ENCODE data around the gene DAB2IP.

The DAB2IP gene

DNA sequence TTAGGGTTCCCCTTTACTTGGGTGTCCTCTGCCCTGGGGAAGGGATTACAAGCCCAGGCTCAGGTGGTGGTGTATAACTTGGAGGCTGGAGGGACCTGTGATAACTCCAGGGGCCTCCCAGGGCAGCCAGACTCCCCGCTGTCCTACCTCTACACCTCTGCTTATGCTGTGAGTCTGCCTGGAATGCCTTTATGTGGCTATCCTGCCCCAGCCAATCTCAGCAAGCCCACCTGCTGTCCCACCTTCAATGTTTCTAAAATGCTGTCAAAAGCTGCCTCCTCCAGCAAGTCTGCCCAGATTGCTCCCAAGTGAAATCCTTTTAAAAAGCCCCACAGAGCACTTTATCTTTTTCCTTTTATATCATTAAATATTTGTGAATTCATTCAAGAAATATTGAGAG lies 39.3 kb downstream of the DAB2IP start:
- no peak overlapping the region for H3K4me3 ChIP-seq (ENCODE audit: low read depth in 1 of 2, low read length in 2 of 2)
- no peak for TF ChIP-seq EZH2 (IDR thresholded peaks at IDR 0.05; ENCODE audit: borderline replicate concordance, low read depth, low read length, severe bottlenecking)
- TF ChIP-seq, protein P1, sequence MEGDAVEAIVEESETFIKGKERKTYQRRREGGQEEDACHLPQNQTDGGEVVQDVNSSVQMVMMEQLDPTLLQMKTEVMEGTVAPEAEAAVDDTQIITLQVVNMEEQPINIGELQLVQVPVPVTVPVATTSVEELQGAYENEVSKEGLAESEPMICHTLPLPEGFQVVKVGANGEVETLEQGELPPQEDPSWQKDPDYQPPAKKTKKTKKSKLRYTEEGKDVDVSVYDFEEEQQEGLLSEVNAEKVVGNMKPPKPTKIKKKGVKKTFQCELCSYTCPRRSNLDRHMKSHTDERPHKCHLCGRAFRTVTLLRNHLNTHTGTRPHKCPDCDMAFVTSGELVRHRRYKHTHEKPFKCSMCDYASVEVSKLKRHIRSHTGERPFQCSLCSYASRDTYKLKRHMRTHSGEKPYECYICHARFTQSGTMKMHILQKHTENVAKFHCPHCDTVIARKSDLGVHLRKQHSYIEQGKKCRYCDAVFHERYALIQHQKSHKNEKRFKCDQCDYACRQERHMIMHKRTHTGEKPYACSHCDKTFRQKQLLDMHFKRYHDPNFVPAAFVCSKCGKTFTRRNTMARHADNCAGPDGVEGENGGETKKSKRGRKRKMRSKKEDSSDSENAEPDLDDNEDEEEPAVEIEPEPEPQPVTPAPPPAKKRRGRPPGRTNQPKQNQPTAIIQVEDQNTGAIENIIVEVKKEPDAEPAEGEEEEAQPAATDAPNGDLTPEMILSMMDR (IDR thresholded peaks at IDR 0.05; ENCODE audit: borderline replicate concordance, extremely low read depth, low read length, poor library complexity, severe bottlenecking): no peak
- DNase-seq (no peak), ATAC-seq (ENCODE audit: insufficient read depth, low read depth) (no peak)
- H3K9me3 ChIP-seq (ENCODE audit: insufficient read depth, low read length, severe bottlenecking): no peaks in the 10 kb centered on the region
- H3K36me3 ChIP-seq (ENCODE audit: insufficient read depth, low read length): no peaks in the 10 kb centered on the region
- no peak overlapping the region for H3K9ac ChIP-seq (ENCODE audit: low read depth, low read length)
- no peak overlapping the region for H3K27ac ChIP-seq (ENCODE audit: low read length)
- no peaks in the 10 kb centered on the region for H3K4me1 ChIP-seq (ENCODE audit: insufficient read depth, low read length)
- H3K27me3 ChIP-seq (ENCODE audit: insufficient read depth, low read length, poor library complexity): no peaks in the 10 kb centered on the region
- no peaks in the 10 kb centered on the region for H3K79me2 ChIP-seq (ENCODE audit: insufficient read depth, low read length)
- no peaks in the 10 kb centered on the region for H4K20me1 ChIP-seq (ENCODE audit: insufficient read depth, low read length)
- no peak overlapping the region for H3K4me2 ChIP-seq (ENCODE audit: insufficient read depth, low read length)
- no peak overlapping the region for H2AFZ ChIP-seq (ENCODE audit: low read depth, low read length)

DNA sequence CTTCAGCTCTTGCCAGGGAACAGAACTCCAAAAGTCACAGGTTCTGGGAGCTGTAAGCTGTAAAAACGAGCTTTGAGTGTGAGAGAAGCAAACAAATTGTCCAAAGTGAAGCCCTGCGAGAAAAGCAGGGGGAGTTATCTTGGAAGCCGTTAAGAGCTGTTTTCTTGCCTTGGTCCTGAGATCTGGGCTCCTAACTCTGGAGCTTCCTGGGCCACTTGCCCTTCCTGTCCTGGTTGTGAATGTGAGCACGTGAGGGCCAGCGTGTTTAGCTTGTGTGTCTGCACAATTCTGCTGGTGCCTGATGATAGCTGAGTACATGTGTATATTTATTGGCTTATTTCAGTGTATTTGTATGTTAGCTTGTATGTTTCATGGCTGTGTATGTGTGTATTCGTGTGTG lies 40.5 kb downstream of the DAB2IP start:
- DNase-seq (no peak), ATAC-seq (ENCODE audit: insufficient read depth, low read depth) (no peak)
- H3K79me2 ChIP-seq (ENCODE audit: insufficient read depth, low read length): no peaks in the 10 kb centered on the region
- H2AFZ ChIP-seq (ENCODE audit: low read depth, low read length): no peak overlapping the region
- no peaks in the 10 kb centered on the region for H3K36me3 ChIP-seq (ENCODE audit: insufficient read depth, low read length)
- no peak overlapping the region for H3K27ac ChIP-seq (ENCODE audit: low read length)
- H3K4me1 ChIP-seq (ENCODE audit: insufficient read depth, low read length): no peaks in the 10 kb centered on the region
- no peaks in the 10 kb centered on the region for H3K9me3 ChIP-seq (ENCODE audit: insufficient read depth, low read length, severe bottlenecking)
- H3K27me3 ChIP-seq (ENCODE audit: insufficient read depth, low read length, poor library complexity): peaks cover 6% of the 10 kb centered on the region
- no peak overlapping the region for H3K4me2 ChIP-seq (ENCODE audit: insufficient read depth, low read length)
- TF ChIP-seq, protein P1 (IDR thresholded peaks at IDR 0.05; ENCODE audit: borderline replicate concordance, extremely low read depth, low read length, poor library complexity, severe bottlenecking): no peak
- no peak for TF ChIP-seq EZH2 (IDR thresholded peaks at IDR 0.05; ENCODE audit: borderline replicate concordance, low read depth, low read length, severe bottlenecking)
- H3K9ac ChIP-seq (ENCODE audit: low read depth, low read length): no peak overlapping the region
- H4K20me1 ChIP-seq (ENCODE audit: insufficient read depth, low read length): no peaks in the 10 kb centered on the region; the same call in 1 of the 2 replicates
- H3K4me3 ChIP-seq (ENCODE audit: low read depth in 1 of 2, low read length in 2 of 2): no peak overlapping the region

DNA sequence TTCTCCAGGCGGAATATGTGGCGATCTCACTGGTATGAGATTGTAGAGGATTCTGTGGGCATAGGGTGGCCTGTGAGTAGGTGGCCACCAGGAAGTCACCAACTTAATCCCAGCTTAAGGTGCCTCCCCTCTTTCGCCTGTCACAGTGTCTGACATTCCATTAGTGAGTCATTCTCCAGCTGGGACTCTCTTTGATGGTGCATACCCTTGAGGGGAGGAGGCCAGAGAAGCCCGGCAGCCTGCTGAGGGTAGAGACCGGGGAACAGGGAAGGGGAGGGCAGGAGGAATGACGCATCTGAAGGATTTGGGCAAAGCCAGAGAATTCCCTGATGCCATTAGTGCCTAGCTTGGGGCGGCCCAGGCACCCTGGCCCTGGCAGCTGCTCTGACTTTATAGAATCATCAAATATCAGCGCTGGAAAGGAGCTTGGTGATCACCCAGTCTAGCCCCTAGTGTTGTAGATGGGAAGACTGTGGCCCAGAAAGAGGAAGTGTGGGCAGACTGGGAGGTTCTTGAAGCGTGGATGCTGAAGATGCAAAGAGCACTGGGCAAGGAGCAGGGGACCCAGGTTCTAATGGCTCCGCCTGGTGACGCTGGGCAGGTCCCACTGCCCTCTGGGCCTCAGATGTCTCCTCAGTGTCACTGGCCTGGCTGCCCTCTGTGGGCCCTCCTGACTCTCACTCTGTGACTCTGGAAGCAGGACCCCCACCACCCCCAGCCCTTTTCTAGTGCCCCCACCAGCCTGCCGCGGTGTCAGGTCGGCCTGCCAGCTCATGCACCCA lies 41.4 kb downstream of the DAB2IP start:
- TF ChIP-seq, protein P1 (IDR thresholded peaks at IDR 0.05; ENCODE audit: borderline replicate concordance, extremely low read depth, low read length, poor library complexity, severe bottlenecking): no peak
- no peak for TF ChIP-seq EZH2 (IDR thresholded peaks at IDR 0.05; ENCODE audit: borderline replicate concordance, low read depth, low read length, severe bottlenecking)
- Histone ChIP-seq H3K4me2 (ENCODE audit: insufficient read depth, low read length) (no peak overlapping the region), H3K27ac (ENCODE audit: low read length) (no peak overlapping the region)

More for the DNA sequence above, 41.4 kb downstream of the DAB2IP start:
- DNase-seq (no peak), ATAC-seq (ENCODE audit: insufficient read depth, low read depth) (no peak)
- Histone ChIP-seq H3K79me2 (ENCODE audit: insufficient read depth, low read length) (no peaks in the 10 kb centered on the region), H3K9me3 (ENCODE audit: insufficient read depth, low read length, severe bottlenecking) (no peaks in the 10 kb centered on the region), H3K36me3 (ENCODE audit: insufficient read depth, low read length) (no peaks in the 10 kb centered on the region), H3K4me3 (ENCODE audit: low read depth in 1 of 2, low read length in 2 of 2) (no peak overlapping the region), H4K20me1 (ENCODE audit: insufficient read depth, low read length) (peaks cover 3% of the 10 kb centered on the region; the same call in 1 of the 2 replicates), H3K4me1 (ENCODE audit: insufficient read depth, low read length) (no peaks in the 10 kb centered on the region), H3K9ac (ENCODE audit: low read depth, low read length) (no peak overlapping the region), H3K27me3 (ENCODE audit: insufficient read depth, low read length, poor library complexity) (peaks cover 12% of the 10 kb centered on the region), H2AFZ (ENCODE audit: low read depth, low read length) (no peak overlapping the region)

Measured in DND-41 (cell line).